ENCODE results near the gene CPD. TPM values are rescaled to one million over a fixed set of nuclear protein-coding genes. Genes with fewer than 3 reads are reported as not detected.
A peak's percentile ranks its signal among the peaks of the same experiment; 100 is the strongest.

The CPD gene
- total RNA-seq, 5 donors from 2014 or later (not counting 1 experiment from before 2014, with no cell fraction given): 18.7 to 38.0 (median 24.1) TPM

DNA sequence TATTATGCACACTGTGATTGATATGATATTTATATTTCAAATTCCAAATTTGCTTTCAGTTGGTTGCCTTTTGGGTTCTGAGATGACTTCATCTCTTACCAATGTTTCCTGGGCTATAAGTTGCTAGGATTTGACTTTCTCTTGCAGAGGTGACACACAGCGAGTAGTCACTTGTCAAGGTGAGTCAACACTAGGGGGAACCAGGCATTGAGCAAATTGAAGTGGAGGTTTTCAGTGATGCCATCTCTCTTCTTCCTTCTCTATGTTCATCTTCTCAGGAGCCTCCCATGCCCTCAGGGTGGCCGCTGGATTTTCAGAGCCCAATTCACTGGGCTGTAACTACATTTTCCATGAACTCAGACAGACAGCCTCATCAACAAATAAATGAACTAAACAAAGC, 6.0 kb upstream of the CPD start:
- CTCF ChIA-PET: no interaction called here
- ATAC-seq (replicated peaks in 1 of 4): no peak
- POLR2A ChIA-PET: no interaction called here

DNA sequence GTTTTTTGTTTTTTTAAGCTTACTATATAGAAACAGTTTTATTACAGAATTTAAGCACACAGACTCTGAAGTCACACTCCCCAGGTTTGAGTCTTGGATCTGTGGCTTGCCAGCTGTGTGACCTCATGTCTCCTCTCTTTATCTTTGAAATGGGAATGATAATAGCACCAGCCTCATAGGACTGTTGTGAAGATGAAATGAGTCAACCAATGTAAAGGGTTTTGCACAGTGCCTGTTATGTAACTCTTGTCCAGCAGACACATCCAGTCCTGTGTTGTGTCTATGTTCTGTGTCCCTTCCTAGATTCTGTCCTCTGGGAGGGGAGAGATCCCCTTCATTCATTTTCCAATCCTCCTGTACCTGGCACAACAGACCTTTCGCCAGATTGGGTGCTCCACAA, 3.1 kb upstream of the CPD start:
- H3K9me3 ChIP-seq: no peaks in the 10 kb centered on the region
- H3K36me3 ChIP-seq (ENCODE audit: control insufficient read depth in 2 of 2, extremely low read depth in 1 of 2, insufficient read depth in 1 of 2, low read length in 1 of 2): no peaks in the 10 kb centered on the region
- POLR2A ChIA-PET: no interaction called here
- CTCF ChIA-PET: no interaction called here
- no CpG with 5 or more reads among the region's 1 CpG for WGBS (ENCODE audit: insufficient coverage)
- peaks cover 0 to 8% of the 10 kb centered on the region in 2 donors for H3K27me3 Mint-ChIP-seq
- H3K27me3 ChIP-seq (replicated peaks in 1 of 2; ENCODE audit: control insufficient read depth in 2 of 2, extremely low read depth in 1 of 2, insufficient read depth in 2 of 2, low read length in 1 of 2): no peaks in the 10 kb centered on the region
- no peak for DNase-seq
- no peaks in the 10 kb centered on the region for H3K36me3 Mint-ChIP-seq
- no peaks in the 10 kb centered on the region for H3K9me3 Mint-ChIP-seq
- H3K27ac Mint-ChIP-seq: peak overlapping the region in 1 of 2 donors; percentile 7
- no peak overlapping the region for H3K4me3 ChIP-seq (ENCODE audit: control insufficient read depth in 1 of 2, extremely low read depth in 1 of 2, low read length in 1 of 2)
- H3K4me1 Mint-ChIP-seq: peaks cover 33 to 38% (median 35%) of the 10 kb centered on the region in 3 donors
- peaks cover 24 to 29% of the 10 kb centered on the region in 2 experiments for H3K4me1 ChIP-seq (ENCODE audit: control insufficient read depth in 1 of 2, extremely low read depth in 1 of 2, insufficient read depth in 2 of 2, low read length in 2 of 2)
- H3K4me3 Mint-ChIP-seq: no peak overlapping the region
- no peak overlapping the region for H3K27ac ChIP-seq (ENCODE audit: low read length)
- ATAC-seq (replicated peaks in 1 of 4): no peak

More for the DNA sequence above, 6.0 kb upstream of the CPD start:
- no peak overlapping the region for H3K4me3 ChIP-seq (ENCODE audit: control insufficient read depth in 1 of 2, extremely low read depth in 1 of 2, low read length in 1 of 2)
- H3K36me3 Mint-ChIP-seq: no peaks in the 10 kb centered on the region
- no peak overlapping the region for H3K27ac ChIP-seq (ENCODE audit: low read length)
- peaks cover 13% of the 10 kb centered on the region in 2 experiments for H3K4me1 ChIP-seq (ENCODE audit: control insufficient read depth in 1 of 2, extremely low read depth in 1 of 2, insufficient read depth in 2 of 2, low read length in 2 of 2)
- H3K9me3 Mint-ChIP-seq: no peaks in the 10 kb centered on the region
- no peak overlapping the region for H3K27ac Mint-ChIP-seq
- H3K36me3 ChIP-seq (ENCODE audit: control insufficient read depth in 2 of 2, extremely low read depth in 1 of 2, insufficient read depth in 1 of 2, low read length in 1 of 2): no peaks in the 10 kb centered on the region
- no peaks in the 10 kb centered on the region for H3K27me3 ChIP-seq (replicated peaks in 1 of 2; ENCODE audit: control insufficient read depth in 2 of 2, extremely low read depth in 1 of 2, insufficient read depth in 2 of 2, low read length in 1 of 2)
- no peak for DNase-seq
- no CpG with 5 or more reads among the region's 2 CpGs for WGBS (ENCODE audit: insufficient coverage)
- no peak overlapping the region for H3K4me3 Mint-ChIP-seq
- H3K9me3 ChIP-seq: no peaks in the 10 kb centered on the region
- peaks cover 0 to 8% of the 10 kb centered on the region in 2 donors for H3K27me3 Mint-ChIP-seq
- peaks cover 15 to 31% (median 17%) of the 10 kb centered on the region in 3 donors for H3K4me1 Mint-ChIP-seq

DNA sequence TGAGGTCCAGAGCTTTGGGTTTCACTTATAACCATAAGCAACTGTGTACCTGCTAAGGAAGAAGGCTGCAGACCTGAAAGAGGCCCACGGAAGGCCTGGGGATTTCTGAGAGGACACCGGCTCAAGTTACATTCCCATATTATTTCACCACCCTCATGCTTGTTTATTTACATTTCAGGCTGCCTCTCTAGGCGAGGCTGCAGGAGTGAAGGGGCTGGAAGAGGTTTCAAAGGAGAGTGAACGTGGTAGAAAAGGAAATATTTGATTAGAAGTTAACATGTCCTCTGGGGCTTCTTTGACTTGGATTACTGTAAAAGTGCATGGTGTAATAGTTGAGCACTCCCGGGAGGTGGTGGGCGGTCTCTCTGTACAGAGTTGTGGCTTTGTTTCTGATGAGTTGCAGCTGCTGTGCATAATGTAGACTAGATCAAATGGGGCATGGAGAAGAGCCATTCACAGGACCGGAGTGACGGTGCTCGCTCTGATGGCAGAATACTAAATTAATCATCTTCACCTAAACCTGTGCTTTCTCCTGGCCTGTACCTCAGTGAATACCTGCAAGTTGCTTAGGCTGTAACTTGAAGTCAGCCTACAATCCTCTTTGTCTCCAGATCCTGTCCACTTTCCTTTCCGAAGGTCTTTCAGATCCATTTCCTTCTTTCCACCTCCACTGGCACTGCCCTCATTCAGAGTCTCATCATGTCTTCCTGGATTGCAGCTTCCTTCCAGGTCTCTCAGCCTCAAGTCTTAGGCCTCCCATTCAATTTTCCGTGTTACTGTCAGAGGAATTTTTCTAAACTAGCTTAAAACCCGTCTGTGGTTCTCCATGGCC, 1.9 kb upstream of the CPD start:
- Mint-ChIP-seq H3K27ac (peak overlapping the region; percentile 95), H3K9me3 (no peaks in the 10 kb centered on the region), H3K27me3 (peaks cover 0 to 8% of the 10 kb centered on the region in 2 donors), H3K4me3 (peak overlapping the region; percentile 8 to 95 (median 92)), H3K4me1 (peaks cover 42 to 48% (median 47%) of the 10 kb centered on the region in 3 donors), H3K36me3 (no peaks in the 10 kb centered on the region)
- WGBS (ENCODE audit: insufficient coverage): 78% methylated on average over 7 of the region's 12 CpGs
- Histone ChIP-seq H3K9me3 (no peaks in the 10 kb centered on the region), H3K36me3 (ENCODE audit: control insufficient read depth in 2 of 2, extremely low read depth in 1 of 2, insufficient read depth in 1 of 2, low read length in 1 of 2) (no peaks in the 10 kb centered on the region), H3K27me3 (replicated peaks in 1 of 2; ENCODE audit: control insufficient read depth in 2 of 2, extremely low read depth in 1 of 2, insufficient read depth in 2 of 2, low read length in 1 of 2) (no peaks in the 10 kb centered on the region), H3K4me3 (ENCODE audit: control insufficient read depth in 1 of 2, extremely low read depth in 1 of 2, low read length in 1 of 2) (no peak overlapping the region), H3K4me1 (ENCODE audit: control insufficient read depth in 1 of 2, extremely low read depth in 1 of 2, insufficient read depth in 2 of 2, low read length in 2 of 2) (peaks cover 29 to 34% of the 10 kb centered on the region in 2 experiments), H3K27ac (ENCODE audit: low read length) (peak overlapping the region; percentile 88)
- DNase-seq (peak in 3 of 35 experiments; percentile 0 to 14 (median 7)), ATAC-seq (replicated peaks in 1 of 4) (no peak)
- ChIA-PET POLR2A (interaction anchor here (0.5 to 1.0 kb wide), 2 partner anchors 13 to 22 kb away, joined by 4 to 8 read pairs; no protein-coding TSS in a partner anchor), CTCF (interaction anchor here (1.2 to 1.4 kb wide), 2 partner anchors 10 kb away, joined by 3 read pairs; no protein-coding TSS in a partner anchor)

DNA sequence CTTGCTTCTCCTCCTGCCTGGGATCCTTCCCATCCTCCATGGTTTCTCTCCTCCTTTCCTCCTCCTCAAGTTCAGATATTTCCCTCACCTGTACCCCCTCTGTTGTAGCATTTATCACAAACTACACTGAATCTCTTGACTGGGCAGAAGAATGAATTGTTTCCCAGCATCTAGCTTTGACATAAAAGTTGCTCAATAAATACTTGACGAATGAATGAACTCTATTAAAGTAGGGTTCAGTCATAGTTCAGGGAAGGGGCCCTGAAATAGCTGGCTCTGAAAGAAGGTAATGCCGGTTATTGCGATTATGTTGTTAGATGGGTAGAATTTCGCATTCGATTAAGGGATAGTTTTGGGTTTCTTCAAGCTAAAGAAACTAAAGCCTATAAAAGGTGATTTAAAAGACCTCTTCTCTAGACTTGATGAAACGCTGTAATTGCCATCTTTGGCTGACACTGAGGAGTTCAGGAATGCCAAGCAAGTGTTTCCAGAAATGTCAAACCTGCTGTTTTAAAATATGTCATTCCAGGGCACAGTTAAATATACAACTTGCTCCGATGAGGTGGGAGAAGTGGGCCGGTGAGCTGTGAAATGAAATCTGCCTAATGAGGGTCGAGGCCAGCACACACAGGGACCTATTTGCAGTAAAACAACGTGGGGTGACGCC, 1.0 kb upstream of the CPD start:
- Histone ChIP-seq H3K9me3 (no peaks in the 10 kb centered on the region), H3K27ac (ENCODE audit: low read length) (peak overlapping the region; percentile 88), H3K4me1 (ENCODE audit: control insufficient read depth in 1 of 2, extremely low read depth in 1 of 2, insufficient read depth in 2 of 2, low read length in 2 of 2) (peaks cover 29 to 34% of the 10 kb centered on the region in 2 experiments), H3K36me3 (ENCODE audit: control insufficient read depth in 2 of 2, extremely low read depth in 1 of 2, insufficient read depth in 1 of 2, low read length in 1 of 2) (no peaks in the 10 kb centered on the region), H3K27me3 (replicated peaks in 1 of 2; ENCODE audit: control insufficient read depth in 2 of 2, extremely low read depth in 1 of 2, insufficient read depth in 2 of 2, low read length in 1 of 2) (no peaks in the 10 kb centered on the region), H3K4me3 (ENCODE audit: control insufficient read depth in 1 of 2, extremely low read depth in 1 of 2, low read length in 1 of 2) (peak overlapping the region; percentile 70 to 71)
- ATAC-seq (replicated peaks in 1 of 4) (no peak), DNase-seq (no peak)
- Mint-ChIP-seq H3K27me3 (peaks cover 0 to 8% of the 10 kb centered on the region in 2 donors), H3K4me3 (peak overlapping the region; percentile 92 to 95 (median 92)), H3K36me3 (no peaks in the 10 kb centered on the region), H3K27ac (peak overlapping the region; percentile 95), H3K9me3 (no peaks in the 10 kb centered on the region), H3K4me1 (peaks cover 45 to 55% (median 54%) of the 10 kb centered on the region in 3 donors)
- WGBS (ENCODE audit: insufficient coverage): 39% methylated on average over 9 of the region's 11 CpGs
- ChIA-PET POLR2A (interaction anchor here (0.6 to 1.0 kb wide), 2 partner anchors 14 to 36 kb away, joined by 7 to 8 read pairs; no protein-coding TSS in a partner anchor), CTCF (interaction anchor here (1.2 to 1.4 kb wide), 2 partner anchors 9 to 11 kb away, joined by 3 read pairs; no protein-coding TSS in a partner anchor)

DNA sequence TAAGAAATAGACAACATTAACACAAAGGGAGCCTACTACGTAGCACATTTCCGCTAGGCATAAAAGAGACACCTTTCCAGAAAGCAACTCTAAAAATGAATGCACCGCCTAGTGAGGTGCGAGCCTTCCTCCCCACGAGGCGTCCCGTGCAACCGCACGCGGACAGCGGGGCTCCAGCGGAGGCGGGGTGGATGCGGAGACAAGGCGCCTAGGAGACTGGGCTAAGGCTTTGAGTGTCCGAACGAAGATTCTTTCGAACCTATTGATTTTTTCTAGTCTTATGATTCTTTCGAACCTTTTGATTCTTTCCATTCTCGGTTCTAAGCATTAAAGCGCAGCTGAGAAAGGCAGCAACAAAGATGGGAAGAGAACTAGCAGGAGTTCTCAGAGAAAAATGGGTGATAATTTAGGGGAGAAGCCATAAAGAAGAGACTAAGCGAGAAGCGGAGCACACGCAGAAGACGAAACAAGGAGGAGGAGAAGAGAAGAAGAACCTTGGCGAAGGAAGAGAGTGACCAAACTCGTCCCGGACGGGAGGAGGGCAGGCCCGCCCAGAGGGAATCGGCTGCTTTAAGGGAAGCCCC, 394 bp upstream of the CPD start:
- CTCF ChIA-PET: interaction anchor here (0.7 to 1.4 kb wide), 4 partner anchors 9 to 1520 kb away, joined by 3 read pairs; no protein-coding TSS in a partner anchor
- no peaks in the 10 kb centered on the region for H3K36me3 Mint-ChIP-seq
- H3K27me3 Mint-ChIP-seq: peaks cover 0 to 8% of the 10 kb centered on the region in 2 donors
- ATAC-seq (replicated peaks in 1 of 4) (peak; percentile 51 to 65 (median 60)), DNase-seq (peak; percentile 27 to 80 (median 45))
- H3K27me3 ChIP-seq (replicated peaks in 1 of 2; ENCODE audit: control insufficient read depth in 2 of 2, extremely low read depth in 1 of 2, insufficient read depth in 2 of 2, low read length in 1 of 2): no peaks in the 10 kb centered on the region
- peaks cover 50 to 61% (median 58%) of the 10 kb centered on the region in 3 donors for H3K4me1 Mint-ChIP-seq
- POLR2A ChIA-PET: interaction anchor here (0.6 to 1.0 kb wide), 3 partner anchors 14 to 36 kb away, joined by 4 to 8 read pairs (median 7); no protein-coding TSS in a partner anchor
- H3K36me3 ChIP-seq (ENCODE audit: control insufficient read depth in 2 of 2, extremely low read depth in 1 of 2, insufficient read depth in 1 of 2, low read length in 1 of 2): no peaks in the 10 kb centered on the region
- peak overlapping the region; percentile 70 to 71 for H3K4me3 ChIP-seq (ENCODE audit: control insufficient read depth in 1 of 2, extremely low read depth in 1 of 2, low read length in 1 of 2)
- H3K9me3 Mint-ChIP-seq: no peaks in the 10 kb centered on the region
- H3K4me1 ChIP-seq (ENCODE audit: control insufficient read depth in 1 of 2, extremely low read depth in 1 of 2, insufficient read depth in 2 of 2, low read length in 2 of 2): peaks cover 29 to 34% of the 10 kb centered on the region in 2 experiments
- 0% methylated on average over 30 of the region's 31 CpGs for WGBS (ENCODE audit: insufficient coverage)
- H3K27ac Mint-ChIP-seq: peak overlapping the region; percentile 95
- peak overlapping the region; percentile 88 for H3K27ac ChIP-seq (ENCODE audit: low read length)
- H3K9me3 ChIP-seq: no peaks in the 10 kb centered on the region
- H3K4me3 Mint-ChIP-seq: peak overlapping the region; percentile 92 to 95 (median 92)

Data from T-cell (primary cell).